ENCODE data around the gene CYTH1.

CYTH1 gene

DNA sequence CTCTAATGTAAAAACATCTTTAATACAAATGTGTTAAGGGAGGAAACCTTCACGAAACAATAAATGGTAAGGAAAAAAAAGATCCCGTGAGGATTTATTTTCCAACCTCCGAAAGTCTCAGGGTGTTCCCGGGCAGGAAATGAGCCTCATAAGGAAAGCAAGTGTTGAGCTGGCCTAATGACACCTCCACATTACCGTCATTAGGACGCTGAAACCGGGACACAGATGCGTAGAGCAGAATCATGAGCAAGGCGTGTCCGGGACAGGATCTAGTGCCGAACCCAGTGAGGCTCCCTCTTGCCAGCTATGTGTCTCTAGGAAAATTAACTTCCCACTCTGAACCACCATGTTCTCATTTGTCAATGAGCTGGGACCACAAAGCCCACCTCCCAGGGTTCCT lies 22.7 kb upstream of the CYTH1 start:
- DNase-seq, result no peak

DNA sequence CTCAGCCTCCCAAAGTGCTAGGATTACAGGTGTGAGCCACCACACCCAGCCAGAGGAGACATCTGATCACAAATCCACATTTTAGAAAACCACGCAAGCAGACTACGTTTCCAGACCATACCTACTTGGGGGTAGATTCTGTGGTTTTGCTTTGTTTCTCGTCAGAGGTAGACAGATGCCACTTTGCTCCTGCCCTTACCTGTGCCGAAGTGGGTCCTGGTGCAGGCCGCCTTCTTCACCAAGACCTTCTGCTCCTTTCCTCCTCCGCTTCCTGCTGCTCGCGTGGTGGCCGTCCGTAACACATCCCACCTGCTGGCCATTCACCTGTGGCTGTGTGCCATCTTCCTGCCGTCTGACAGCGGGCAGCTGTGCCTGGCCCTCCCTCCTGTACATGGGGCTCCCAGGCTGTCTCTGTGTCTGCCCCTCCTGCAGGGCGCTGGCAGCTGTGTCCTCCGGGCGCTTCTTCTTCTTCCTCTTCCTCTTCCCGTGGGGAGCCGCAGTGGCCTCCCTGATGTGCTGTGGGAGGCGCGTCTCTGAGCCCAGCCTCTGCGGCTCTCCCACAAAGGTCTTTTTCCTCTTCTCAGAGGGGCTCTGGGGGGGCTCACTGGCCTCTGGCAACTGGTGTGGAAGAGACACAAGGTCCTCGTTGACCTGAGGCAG lies 21.2 kb upstream of the CYTH1 start:
- peak; percentile 36 for DNase-seq

DNA sequence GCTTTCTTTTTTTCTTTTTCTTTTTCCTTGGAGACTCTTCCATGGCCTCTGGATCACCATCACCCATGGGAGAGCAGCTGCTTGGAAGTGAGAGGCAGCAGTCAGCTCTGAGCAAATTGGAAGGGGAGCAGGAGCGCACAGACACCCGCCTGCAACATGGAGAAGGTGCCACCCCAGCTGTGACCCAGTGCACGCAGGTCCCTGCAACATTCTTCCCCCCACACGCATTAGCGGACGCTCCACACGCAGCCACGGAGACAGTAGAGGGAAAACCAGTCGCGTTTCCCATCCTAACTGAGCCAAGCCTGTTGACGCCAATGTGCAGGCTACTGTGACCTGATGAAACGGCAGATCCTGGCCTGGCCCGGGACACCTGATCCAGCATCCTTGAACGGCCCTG lies 20.4 kb upstream of the CYTH1 start:
- no peak for DNase-seq

DNA sequence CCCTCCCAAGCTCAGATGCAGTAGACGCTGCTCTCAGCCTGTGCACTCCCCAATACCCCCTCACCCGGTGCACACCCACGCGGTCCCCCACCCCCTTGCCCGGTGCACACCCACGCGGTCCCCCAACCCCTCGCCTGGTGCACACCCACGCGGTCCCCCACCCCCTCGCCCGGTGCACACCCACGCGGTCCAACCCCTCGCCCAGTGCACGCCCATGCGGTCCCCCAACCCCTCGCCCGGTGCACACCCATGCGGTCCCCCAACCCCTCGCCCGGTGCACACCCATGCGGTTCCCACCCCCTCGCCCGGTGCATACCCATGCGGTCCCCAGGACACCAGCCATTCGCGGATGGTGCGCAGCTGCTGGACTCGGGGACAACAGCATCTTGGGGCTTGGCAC lies 19.9 kb upstream of the CYTH1 start:
- no peak for DNase-seq

DNA sequence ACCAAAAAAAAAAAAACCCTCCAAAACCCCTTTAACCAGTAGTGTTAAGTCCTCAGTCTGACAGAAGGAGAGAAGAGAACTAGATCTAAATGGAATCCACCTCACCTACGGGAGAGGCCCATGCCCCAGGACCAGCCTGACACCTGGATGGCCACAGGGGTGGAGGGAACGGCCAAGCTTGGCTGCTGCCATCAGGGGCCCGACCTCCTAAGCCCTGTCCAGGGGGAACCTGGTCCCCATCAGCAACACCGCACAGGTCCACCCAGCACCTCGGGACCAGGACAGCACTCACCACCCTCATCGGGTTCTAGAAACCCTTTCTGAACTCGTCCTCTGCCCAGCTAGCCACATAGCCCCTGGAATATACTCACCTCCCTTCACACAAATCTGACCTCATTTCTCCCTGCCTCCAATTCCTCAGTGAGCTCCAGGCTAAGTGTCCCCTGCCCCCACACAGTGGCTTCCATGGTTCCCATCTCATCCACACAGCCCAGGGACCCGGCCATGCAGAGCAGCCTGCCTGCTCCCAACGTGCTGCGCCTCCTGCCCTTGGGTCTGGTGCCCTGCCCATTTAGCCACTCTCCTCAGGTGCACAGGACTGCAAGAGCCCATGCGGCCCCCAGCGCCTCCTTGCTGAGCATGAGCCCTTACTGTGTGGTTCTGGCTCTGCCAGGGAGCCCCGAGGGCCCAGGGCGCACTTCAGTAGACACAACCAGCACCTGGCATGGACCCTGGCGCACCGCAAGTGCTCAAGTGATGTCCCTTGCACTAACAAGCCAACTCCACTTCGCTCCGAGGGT lies 18.3 kb upstream of the CYTH1 start:
- DNase-seq, result no peak

DNA sequence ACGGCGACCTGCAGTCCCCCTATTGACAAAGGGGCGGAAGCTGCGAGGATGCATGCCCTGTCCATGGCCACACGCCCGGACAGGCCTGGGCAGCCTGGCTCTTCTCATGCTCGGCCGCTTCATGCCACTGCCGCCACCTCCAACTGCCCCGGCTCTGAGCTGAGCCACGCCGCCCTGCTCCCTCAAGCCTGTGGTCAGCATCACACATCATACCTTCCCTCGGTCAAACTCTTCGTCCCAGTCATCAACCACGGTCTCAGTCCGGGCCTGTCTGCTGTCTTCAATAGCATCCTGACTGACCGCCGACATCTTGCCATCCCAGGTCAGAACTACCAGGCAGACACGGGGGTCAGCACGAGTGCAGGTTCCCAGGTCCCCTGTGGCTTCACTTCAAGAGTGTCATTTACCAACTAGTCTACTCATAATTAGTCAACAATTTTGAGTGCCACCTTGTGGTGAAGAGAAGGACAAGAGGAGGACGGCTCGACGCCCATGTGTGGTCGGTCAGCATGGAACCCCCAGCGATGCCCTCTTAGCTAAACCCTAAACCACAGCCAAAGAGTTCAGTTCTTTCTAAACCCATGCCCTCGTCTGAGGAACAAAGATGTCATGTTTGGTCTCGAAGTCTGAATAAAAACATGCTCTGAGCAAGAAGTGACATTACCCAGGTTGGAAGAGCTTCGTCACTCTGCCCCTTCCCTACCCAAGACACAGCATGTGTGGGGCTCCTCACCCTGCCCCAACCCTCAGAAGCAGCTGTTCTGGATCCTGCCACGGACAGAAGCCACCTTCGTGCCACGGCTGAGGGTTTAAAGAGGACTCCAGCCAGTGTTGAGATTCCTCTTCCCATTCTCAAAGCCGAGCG lies 16.9 kb upstream of the CYTH1 start:
- DNase-seq, result peak; percentile 69

DNA sequence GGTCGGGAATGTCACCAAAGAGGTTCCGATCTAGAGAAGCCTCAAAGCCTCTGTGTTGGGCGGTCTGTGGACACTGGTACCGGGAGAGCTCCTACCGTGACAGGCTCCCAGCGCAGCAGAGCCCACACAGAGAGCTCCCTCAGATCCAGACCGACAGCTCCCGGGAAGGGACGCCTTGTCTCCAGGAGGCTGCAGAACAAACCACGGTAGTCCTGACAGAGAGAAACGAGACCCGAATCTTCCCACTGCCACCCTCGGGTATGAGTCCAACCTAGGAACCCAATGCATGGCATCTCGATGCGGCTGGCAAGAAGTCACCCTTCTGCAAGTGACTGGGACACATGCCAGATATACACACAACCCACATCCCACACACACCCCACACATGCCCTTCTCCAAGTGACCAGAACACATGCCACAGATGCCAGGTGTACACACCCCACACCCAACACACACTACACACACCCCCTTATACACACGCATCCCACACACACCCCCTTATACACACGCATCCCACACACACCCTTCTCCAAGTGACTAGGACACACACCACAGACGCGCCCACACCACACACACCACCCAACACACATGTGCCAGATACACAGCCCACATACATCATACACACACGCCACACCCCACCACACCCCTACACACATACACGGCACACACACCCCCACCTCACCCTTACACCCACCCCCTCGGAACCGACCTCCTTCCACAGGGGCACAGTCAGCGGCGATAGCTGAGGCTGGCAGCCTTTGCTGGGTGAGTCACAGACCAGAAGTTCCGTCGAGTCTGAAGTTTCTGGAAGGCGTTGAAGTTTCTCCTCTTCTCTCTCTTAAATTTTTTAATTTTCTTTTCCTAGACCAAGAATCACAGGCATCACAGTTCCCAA lies 15.9 kb upstream of the CYTH1 start:
- DNase-seq, result no peak

DNA sequence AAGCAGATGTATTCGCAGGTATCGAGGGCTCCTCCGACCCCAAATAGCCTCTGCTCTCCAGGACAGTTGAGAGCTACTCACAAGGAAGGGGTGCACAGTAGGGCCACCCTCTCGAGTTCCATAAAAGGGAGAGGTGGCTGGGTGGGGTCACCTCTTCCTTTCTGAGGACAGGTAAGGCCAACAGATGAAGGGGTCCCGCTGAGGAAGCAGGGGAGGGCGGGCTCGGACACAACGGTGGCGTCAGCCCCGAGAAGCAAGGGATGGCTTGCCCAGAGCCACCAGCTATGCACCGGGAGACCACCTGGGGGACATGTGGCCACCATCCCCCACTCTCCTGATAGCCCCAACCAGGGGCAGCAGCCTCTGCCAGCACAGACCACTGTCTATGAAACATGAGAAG lies 15.1 kb upstream of the CYTH1 start:
- no peak for DNase-seq

DNA sequence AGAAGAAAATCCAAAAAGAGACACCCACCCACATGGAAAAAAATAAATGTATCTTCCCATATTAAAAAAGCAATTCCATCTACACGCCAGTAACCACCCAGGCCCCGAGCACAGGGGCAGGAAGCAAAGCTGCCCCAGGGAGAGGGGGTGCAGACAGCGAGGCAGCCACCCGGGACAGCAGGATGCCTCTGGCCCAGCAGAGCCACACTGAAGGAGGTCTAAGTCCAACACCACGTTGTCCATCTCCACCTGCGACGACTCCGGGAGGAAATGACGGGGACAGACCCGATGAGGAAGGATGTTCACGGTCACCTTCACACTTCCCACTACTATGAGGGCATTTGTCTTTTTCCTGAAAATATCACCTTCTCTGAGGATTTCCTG lies 14.4 kb upstream of the CYTH1 start:
- DNase-seq, result no peak

DNA sequence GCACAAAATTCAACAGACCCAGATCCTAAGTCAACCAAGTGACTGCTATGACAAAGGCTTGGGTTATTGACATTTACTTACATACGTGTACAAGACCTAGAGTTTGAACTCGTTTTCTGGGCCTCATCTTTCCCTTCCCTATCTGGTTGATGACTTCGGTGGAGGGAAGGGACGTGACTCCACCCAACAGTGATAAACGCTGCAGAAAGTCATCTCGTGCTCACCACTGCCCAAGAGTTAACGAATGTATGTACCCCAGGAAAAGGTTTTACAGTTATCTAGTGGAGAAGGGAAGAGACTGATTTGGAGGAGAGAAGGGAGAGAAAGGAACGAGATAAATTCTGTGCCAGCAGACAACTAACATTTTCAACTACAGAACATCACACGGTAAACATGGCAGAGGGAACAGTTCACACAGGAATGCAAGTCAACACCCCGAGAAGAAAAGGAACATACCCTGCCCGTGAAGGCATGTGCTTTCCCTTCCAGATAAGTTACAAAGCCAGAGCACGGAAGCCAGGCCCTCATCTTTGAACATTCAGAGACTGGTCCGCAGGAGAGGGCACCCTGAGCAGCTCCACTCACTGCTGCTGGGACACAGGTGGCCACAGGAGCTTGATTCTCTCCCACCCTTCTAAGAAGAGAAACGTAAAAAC lies 13.9 kb upstream of the CYTH1 start:
- no peak for DNase-seq

DNA sequence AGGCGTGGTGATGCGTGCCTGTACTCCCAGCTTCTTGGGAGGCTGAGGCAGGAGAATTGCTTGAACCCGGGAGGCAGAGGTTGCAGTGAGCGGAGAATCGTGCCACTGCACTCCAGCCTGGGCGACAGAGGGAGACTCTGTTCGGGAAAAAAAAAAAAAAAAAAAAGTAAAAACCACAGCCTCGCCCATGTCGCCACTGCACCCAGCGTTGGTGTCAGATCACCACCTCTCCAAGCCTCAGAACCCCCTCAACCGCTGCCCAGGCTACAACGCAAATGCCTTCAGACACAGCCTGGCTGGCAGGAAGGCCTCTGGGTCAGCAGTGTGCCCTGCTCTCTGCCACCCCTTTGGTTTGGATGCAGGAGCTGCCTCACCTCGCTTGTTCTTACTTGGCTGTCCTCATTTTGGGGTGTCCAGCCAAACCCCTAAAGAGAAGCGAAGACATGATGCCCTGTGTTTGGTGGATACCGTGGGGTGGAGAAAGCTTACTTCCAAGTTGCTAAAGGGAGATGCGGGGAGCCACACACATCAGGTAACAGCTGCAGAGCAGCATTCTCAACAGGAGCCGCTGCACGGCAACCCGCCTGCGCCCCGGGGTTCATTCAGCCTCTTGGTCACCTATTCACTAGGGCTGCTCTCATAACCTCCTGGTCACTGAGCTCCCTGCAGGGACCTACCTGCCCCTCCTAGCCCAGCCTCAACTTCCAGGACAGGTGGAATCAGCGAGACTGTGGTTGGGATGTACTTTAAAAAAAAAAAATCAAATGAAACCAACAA lies 13.0 kb upstream of the CYTH1 start:
- DNase-seq, result no peak

DNA sequence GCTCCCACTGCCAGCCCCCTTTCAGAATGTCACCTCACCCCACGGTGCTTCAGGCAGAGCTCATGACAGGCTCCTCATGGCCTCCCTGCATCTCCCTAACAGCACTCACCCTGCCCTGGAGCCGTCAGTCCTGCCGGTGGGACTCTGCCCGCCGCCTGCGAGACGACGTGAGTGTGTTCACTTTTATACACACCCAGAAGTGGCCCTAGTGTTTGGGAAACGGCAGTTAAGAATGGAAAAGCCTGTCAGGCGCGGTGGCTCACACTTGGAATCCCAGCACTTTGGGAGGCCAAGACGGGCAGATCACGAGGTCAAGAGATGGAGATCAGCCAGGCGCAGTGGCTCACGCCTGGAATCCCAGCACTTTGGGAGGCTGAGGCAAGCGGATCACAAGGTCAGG lies 12.3 kb upstream of the CYTH1 start:
- DNase-seq, result no peak

DNA sequence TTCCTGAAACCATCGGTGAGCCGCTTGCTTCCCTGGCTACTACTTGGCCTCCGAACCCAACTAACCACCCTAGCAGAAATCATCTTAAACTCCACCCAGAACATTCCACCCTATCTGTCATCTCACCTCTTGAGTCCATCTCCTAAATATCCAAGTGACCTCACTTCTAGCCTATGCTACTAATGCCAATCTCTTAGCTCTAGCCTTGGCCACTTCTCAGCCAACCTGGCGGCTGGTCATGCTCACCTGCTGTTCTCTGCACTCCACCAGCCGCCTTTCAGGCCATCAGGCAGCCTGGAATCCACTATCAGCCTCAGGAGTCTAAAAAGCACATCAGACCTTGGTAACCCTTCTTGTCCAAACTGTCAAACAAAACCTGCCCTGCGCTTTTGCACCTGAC lies 11.9 kb upstream of the CYTH1 start:
- no peak for DNase-seq

DNA sequence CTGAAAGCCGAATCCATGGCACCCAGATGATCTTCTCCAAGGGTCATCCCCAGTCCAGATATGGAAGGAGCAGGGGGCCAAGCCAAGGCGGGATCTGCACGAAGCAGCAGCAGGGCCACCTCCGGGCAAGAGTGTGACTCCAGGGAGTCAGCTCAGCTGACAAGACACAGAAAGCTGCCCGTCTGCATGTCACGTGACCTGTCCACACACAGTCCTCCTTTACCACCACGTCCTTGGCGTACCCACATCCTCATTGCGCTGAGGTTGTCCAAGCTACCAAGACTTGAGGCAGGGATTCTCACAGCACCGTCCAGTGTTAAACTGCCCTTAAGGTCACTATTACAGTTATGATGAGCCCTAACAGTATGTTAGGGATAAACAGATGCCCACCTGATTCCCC lies 11.3 kb upstream of the CYTH1 start:
- no peak for DNase-seq

DNA sequence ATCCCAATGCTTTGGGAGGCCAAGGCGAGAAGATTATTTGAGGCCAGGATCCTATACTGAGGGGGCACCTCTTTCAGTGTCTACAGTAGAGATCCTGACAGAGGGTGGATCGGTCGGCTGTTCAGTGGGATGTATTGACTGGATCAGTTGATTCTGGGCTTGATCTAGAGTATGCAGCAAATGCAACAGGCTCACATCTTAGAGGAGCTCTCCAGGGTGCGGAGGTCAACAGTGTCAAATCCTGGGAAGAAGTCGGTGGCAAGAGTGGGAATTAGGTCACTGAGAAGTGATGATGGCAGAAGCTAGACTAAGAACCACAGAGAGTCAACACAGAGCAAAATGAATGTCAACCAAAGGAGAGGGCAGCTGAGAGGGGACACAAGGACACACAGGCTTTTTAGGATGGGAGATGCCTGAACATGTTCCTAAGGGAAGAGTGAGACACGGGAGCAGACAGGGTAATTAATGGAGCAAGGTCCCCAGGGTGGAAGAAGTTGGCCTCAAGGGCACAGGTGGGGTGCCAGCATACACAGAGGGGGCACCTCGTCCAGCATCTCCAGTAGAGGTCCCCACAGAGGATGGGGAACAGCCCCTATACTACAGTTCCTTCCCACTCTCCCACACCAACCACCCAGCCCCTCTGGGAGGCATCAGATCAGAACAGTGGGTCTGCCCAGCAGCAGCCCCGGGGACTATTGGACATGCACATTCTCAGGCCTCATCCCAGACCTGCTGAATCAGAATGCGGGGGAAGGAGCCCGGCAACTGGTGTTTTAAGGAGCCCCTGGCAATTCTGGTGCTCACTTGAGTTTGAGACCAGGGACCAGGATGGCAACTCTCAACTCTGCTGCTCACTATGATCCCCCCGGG lies 10.0 kb upstream of the CYTH1 start:
- no peak for DNase-seq

DNA sequence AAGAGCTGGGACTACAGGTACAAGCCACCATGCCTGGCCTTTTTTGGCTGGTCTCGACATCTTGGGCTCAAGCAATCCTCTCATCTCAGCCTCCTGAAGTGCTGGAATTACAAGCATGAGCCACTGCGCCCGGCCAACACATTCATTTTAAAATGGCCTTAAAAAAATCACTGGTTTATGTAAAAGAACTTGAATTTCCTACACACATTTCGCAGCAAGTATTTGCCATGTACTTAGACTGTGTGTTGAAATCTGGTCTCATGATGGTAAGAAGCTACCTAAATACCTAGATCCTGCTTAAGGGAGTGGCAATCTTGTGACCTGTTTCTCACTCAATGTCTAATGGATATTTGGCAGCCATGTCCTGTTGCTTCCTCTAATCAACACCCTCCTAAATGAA lies 8.5 kb upstream of the CYTH1 start:
- no peak for DNase-seq

DNA sequence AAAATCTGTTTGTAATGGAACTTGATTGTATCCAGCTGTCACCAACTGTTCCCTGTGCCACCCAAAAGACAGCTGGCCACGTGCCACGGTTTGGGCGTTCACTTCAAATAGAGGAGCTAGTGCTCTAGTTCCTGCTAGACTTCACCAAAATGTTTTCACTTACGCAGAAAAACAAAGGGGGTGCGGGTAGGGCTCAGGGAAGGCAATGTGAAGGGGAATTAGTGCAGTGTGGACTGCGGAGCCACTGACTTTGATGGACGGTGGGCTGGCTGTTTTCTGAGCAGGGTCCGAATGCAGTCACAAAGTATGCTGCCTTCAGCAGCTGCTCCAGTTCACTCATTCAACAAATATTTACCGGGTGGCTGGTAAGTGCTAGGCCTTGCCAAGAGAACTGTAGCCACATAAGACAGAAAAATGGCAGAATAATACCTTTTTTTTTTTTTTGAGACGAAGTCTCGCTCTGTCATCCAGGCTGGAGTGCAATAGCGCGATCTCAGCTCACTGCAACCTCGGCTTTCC lies 7.6 kb upstream of the CYTH1 start:
- peak; percentile 63 for DNase-seq

DNA sequence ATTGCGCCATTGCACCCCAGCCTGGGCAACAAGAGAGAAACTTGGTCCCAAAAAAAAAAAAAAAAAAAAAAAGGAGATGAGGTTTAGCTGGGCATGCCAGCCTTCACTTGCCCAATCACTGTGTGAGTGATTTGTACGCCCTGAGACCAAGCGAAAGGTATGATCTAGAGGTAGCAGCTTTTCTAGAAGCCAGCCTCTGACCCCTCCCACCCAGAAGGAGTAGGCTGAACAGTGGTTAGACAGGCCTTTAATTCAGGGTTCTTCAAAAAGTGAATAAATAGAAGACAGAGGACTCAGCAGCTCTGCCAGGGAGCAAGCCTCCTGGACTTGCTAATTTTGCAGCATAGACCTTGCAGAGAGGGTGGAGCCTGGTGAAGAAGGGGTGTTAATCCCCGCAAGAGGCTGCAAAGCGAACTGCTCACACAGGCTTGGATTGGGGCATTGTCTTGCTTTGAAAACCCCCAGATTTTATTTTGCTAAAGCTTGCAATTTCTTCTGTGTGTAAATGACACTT lies 7.1 kb upstream of the CYTH1 start:
- DNase-seq, result no peak

DNA sequence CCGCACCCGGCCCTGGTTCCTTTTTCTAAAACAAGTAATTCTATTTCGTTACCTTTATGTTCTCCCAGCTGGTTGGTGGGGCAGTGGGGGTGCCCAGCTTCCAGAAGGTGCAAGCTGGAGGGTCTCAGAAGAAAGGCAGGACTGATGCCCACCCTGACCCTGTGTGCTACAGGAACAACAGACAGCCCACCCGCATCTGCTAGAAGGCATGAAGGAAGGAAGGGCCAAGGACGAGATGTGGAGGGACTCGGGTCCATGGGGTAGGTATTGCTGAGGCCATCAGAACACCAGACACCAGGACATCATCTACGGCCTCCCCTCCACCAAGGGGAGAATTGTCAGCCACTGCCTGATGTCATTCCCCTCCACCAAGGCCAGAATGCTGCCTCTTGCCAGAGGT lies 6.4 kb upstream of the CYTH1 start:
- DNase-seq, result no peak

DNA sequence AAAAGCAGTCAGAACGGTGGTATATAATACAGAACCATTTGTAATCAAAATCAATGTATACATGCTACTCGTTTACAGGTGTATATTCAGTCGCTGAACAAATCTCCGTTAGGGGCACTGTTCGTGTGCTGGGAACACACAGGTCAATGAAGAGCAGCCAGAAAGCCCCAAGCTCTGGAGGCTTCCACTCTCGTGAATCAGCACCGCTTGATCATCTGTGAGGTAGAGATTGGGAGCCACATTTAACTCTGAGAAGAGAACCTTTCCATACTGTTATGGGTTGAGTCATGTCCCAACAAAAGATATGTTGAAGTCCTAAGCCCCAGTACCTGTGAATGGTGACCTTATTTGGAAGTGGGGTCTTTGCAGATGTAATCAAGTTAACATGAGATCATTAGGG lies 5.4 kb upstream of the CYTH1 start:
- no peak for DNase-seq

Measured in CD4-positive, alpha-beta T cell treated with Interleukin-17A for 1 hour (primary cell).